Testis (tissue), 3 donors: ENCODE results near the gene NOC3L. TPM values are rescaled to one million over a fixed set of nuclear protein-coding genes. Genes with fewer than 3 reads are reported as not detected.

Experiments
- DNase-seq: peaks from one replicate; pipeline ENCODE4 v3.0.0-alpha.2; 2019
- H3K27ac ChIP-seq, 2 donors: fragments of 200-600 bp; sonication (generic); one replicate each; pipeline ENCODE4 v1.5.1; 2019
- H3K27me3 ChIP-seq: fragments of 200-600 bp; sonication (generic); one replicate; pipeline ENCODE4 v1.5.1; 2019
- H3K36me3 ChIP-seq: fragments of 200-600 bp; sonication (generic); one replicate; pipeline ENCODE4 v1.5.1; 2017; ENCODE audit warnings: low read depth; ENCODE audit errors: missing control alignments
- H3K4me1 ChIP-seq: fragments of 200-600 bp; sonication (generic); one replicate; pipeline ENCODE4 v1.5.1; 2019
- H3K4me3 ChIP-seq, 2 donors: fragments of 200-600 bp; sonication (generic); one replicate each; pipeline ENCODE4 v1.5.1; 2017 to 2019
- H3K9me3 ChIP-seq: fragments of 200-600 bp; sonication (generic); one replicate; pipeline ENCODE4 v1.5.1; 2017
- CTCF ChIP-seq, 3 experiments: fragments of 450-650 bp in 2 of 3; fragments of 200-600 bp in 1 of 3; sonication (generic) in 1 of 3; IDR thresholded peaks; one replicate each; pipeline ENCODE4 v1.5.1; 2016 to 2019; ENCODE audit warnings: antibody characterized with exemption in 3 of 3, mild to moderate bottlenecking in 2 of 3, moderate library complexity in 1 of 3
- POLR2A ChIP-seq: fragments of 450-650 bp; IDR thresholded peaks from one replicate; pipeline ENCODE4 v1.6.1; 2017; ENCODE audit warnings: antibody characterized with exemption, mild to moderate bottlenecking, moderate library complexity
- WGBS, 2 donors: methylation state at CpG; one replicate each; pipeline ENCODE4 v1.1.5; 2018; 5-methylcytosine and 5-hydroxymethylcytosine counted together
- intact Hi-C: fragments of 100-400 bp; cut with DNase I; formaldehyde crosslinking; loops from one replicate; pipeline ENCODE4 v1.15.1; 2023; ENCODE audit warnings: low total_unique reads
- polyA plus RNA-seq: library from polyadenylated mRNA; stranded (reverse); fragments of 350-450 nt; fragmentation: Illumina TruSeq; extraction: RNeasy Lipid Tissue Mini Kit (QIAGEN cat#74804); gene quantifications from one replicate; pipeline ENCODE4 v1.2.3, GENCODE V29; 2014; ENCODE audit warnings: low read depth, low replicate concordance; ENCODE audit not compliant: insufficient read depth
- total RNA-seq, 2 donors: library from RNA; depleted of rRNA; stranded (reverse); fragments of >200 nt; gene quantifications; one replicate each; pipeline ENCODE4 v1.2.3, GENCODE V29; 2016

NOC3L gene
- total and polyA plus RNA-seq, 3 donors from 2014 or later = 11.2 to 32.2 (median 24.6) TPM

- TF ChIP-seq CTCF (IDR thresholded peaks at IDR 0.05) (no peak), POLR2A (no peak)
- Histone ChIP-seq H3K27me3 (no peaks in the 10 kb centered on the region), H3K4me3 (no peak overlapping the region), H3K36me3 (no peaks in the 10 kb centered on the region), H3K27ac (no peak overlapping the region), H3K4me1 (no peaks in the 10 kb centered on the region), H3K9me3 (no peaks in the 10 kb centered on the region)
- no peak for DNase-seq
- 45 to 75% methylated on average over 1 of the region's 1 CpG for WGBS, 2 donors
- intact Hi-C loops = no loop called here
Observed at GRCh38 chr10:94364482-94364881, 1.7 kb upstream of the NOC3L start.

- no peak for DNase-seq
- TF ChIP-seq POLR2A (no peak), CTCF (IDR thresholded peaks at IDR 0.05) (no peak)
- Histone ChIP-seq H3K36me3 (no peaks in the 10 kb centered on the region), H3K27ac (peak overlapping the region; percentile 64 to 66), H3K9me3 (no peaks in the 10 kb centered on the region), H3K4me3 (peak overlapping the region; percentile 76 to 78), H3K27me3 (no peaks in the 10 kb centered on the region), H3K4me1 (no peaks in the 10 kb centered on the region)
- WGBS, 2 donors = 23 to 35% methylated on average over 8 of the region's 8 CpGs
- intact Hi-C loops = no loop called here
Observed at GRCh38 chr10:94363251-94363565, 469 bp upstream of the NOC3L start.

- intact Hi-C loops = no loop called here
- Histone ChIP-seq H3K4me1 (no peaks in the 10 kb centered on the region), H3K36me3 (peaks cover 3% of the 10 kb centered on the region), H3K27me3 (no peaks in the 10 kb centered on the region), H3K9me3 (no peaks in the 10 kb centered on the region), H3K4me3 (no peak overlapping the region), H3K27ac (no peak overlapping the region)
- DNase-seq = peak; percentile 30
- 64% methylated on average over 4 of the region's 4 CpGs for WGBS, 2 donors
- TF ChIP-seq POLR2A (no peak), CTCF (IDR thresholded peaks at IDR 0.05) (no peak)
Observed at GRCh38 chr10:94361171-94361794, 1.5 kb downstream of the NOC3L start.

GRCh38 chr10:94358480-94358879, 4.3 kb downstream of the NOC3L start:
- 45 to 56% methylated on average over 2 of the region's 2 CpGs for WGBS, 2 donors

More at GRCh38 chr10:94358480-94358879, 4.3 kb downstream of the NOC3L start:
- intact Hi-C loops = no loop called here
- DNase-seq = no peak
- no peaks in the 10 kb centered on the region for H3K9me3 ChIP-seq
- no peaks in the 10 kb centered on the region for H3K27me3 ChIP-seq
- H3K27ac ChIP-seq = no peak overlapping the region
- no peaks in the 10 kb centered on the region for H3K4me1 ChIP-seq
- no peak overlapping the region for H3K4me3 ChIP-seq
- no peak for TF ChIP-seq CTCF (IDR thresholded peaks at IDR 0.05)
- no peak for TF ChIP-seq POLR2A
- H3K36me3 ChIP-seq = peaks cover 4% of the 10 kb centered on the region
